Large intestine (tissue), 3 donors: Measurements from ENCODE around the gene FAIM2. TPM values are rescaled to one million over a fixed set of nuclear protein-coding genes. Genes with fewer than 3 reads are reported as not detected.
"Not testable (repeated sequence)": the region's sequence is repeated elsewhere in the genome, so short reads cannot be mapped to it uniquely, and the experiment has no call there.

Experiments
- DNase-seq, 2 donors: peaks; one replicate each; pipeline versions ENCODE4 v3.0.0 to v3.0.0-alpha.2; 2013
- H3K27ac ChIP-seq: one replicate; pipeline ENCODE4 v1.5.1; 2013; ENCODE audit warnings: low read length
- H3K27me3 ChIP-seq: 2 replicates; pipeline ENCODE4 v1.6.1; 2013; ENCODE audit warnings: low read length; ENCODE audit not compliant: control insufficient read depth, insufficient read depth
- H3K36me3 ChIP-seq: 2 replicates; pipeline ENCODE4 v1.6.1; 2013; ENCODE audit warnings: low read length; ENCODE audit not compliant: control insufficient read depth, insufficient read depth
- H3K4me1 ChIP-seq: one replicate; pipeline ENCODE4 v1.6.1; 2013; ENCODE audit warnings: low read length; ENCODE audit not compliant: control insufficient read depth, insufficient read depth
- H3K4me3 ChIP-seq: one replicate; pipeline ENCODE4 v1.5.1; 2013; ENCODE audit warnings: low read length
- H3K9me3 ChIP-seq: one replicate; pipeline ENCODE4 v1.6.1; 2013; ENCODE audit warnings: mild to moderate bottlenecking, low read depth, low read length, moderate library complexity; ENCODE audit not compliant: control insufficient read depth
- WGBS: methylation state at CpG from one replicate; pipeline ENCODE4 v1.1.5; 2013; ENCODE audit warnings: low lambda C conversion rate; ENCODE audit not compliant: insufficient coverage; 5-methylcytosine and 5-hydroxymethylcytosine counted together
- polyA plus RNA-seq: library from polyadenylated mRNA; unstranded; fragments of 120-200 nt; gene quantifications from one replicate; pipeline ENCODE4 v1.2.1, GENCODE V29; 2013

Gene FAIM2
- polyA plus RNA-seq, 1 donor = 8.9 TPM

DNA sequence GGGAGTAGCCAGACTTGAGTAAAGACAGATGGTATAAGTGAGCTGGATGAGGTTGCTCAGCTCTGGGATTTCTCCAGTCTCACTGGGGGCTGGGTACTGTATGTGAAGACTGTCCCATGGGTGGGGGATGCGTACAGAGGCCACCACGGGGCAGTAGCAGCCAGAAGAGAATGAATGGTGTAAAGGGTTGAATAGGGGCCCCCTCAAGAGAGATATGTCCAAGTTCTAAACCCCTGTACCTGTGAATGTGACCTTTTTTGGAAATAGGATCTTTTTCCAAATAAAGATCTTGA, 39.0 kb downstream of the FAIM2 start:
- Histone ChIP-seq H3K27me3 (peaks cover 2% of the 10 kb centered on the region), H3K27ac (no peak overlapping the region), H3K4me3 (no peak overlapping the region), H3K36me3 (no peaks in the 10 kb centered on the region), H3K4me1 (peaks cover 25% of the 10 kb centered on the region), H3K9me3 (peaks cover 3% of the 10 kb centered on the region)
- WGBS = no CpG with 5 or more reads among the region's 2 CpGs
- no peak for DNase-seq

DNA sequence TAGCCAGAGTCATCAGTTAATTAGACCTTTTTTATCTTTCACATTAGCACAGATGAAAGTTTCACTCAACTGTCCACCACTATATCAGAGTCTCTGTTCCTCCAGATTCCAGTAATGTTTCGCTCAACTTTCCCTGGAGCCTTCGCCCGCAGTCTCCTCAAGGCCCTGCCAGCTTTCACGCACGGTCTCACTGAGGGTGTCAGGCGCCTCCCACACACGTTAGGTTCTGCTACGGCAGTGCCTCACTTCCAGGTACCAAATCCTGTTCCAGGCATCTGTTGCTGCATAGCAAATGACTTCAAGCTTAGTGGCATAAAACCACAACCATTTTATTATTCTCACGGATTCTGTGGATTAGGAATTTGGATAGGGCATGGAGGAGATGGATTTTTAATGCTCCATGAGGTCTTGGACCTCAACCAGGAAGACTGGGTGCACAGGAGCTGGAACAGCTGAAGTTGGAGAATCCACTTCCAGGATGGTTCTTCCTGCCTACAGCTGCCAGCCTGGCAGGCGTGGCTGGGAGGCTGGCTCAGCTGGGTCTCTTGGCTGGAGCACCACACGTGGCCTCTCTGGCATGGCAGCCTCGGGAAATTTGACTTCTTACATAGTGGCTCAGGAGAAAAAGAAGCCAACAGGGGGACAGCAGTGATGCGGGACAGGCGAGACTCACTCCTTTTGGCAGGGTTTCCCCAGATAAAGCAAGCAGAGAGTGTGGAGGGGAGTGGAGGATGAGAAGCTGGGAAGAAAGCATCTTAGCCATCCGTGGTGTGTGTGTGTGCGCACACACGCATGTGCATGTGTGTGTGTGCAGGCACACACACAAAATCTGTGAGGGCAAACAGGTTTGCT, 39.5 kb downstream of the FAIM2 start:
- Histone ChIP-seq H3K27ac (no peak overlapping the region), H3K4me3 (no peak overlapping the region), H3K27me3 (peaks cover 2% of the 10 kb centered on the region), H3K4me1 (peaks cover 19% of the 10 kb centered on the region), H3K36me3 (no peaks in the 10 kb centered on the region), H3K9me3 (peaks cover 3% of the 10 kb centered on the region)
- WGBS = no CpG with 5 or more reads among the region's 17 CpGs
- DNase-seq = no peak

DNA sequence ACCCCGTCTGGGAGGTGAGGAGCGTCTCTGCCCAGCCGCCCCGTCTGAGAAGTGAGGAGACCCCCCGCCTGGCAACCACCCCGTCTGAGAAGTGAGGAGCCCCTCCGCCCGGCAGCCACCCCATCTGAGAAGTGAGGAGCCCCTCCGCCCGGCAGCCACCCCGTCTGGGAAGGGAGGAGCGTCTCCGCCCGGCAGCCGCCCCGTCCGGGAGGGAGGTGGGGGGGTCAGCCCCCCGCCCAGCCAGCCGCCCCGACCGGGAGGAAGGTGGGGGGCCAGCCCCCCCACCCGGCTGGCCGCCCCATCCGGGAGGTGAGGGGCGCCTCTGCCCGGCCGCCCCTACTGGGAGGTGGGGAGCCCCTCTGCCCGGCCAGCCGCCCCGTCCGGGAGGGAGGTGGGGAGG, 42.8 kb downstream of the FAIM2 start:
- not testable (repeated sequence) for H3K36me3 ChIP-seq, DNase-seq, H3K4me1 ChIP-seq, H3K4me3 ChIP-seq, H3K27me3 ChIP-seq, H3K9me3 ChIP-seq, H3K27ac ChIP-seq
- no CpG with 5 or more reads among the region's 31 CpGs for WGBS

DNA sequence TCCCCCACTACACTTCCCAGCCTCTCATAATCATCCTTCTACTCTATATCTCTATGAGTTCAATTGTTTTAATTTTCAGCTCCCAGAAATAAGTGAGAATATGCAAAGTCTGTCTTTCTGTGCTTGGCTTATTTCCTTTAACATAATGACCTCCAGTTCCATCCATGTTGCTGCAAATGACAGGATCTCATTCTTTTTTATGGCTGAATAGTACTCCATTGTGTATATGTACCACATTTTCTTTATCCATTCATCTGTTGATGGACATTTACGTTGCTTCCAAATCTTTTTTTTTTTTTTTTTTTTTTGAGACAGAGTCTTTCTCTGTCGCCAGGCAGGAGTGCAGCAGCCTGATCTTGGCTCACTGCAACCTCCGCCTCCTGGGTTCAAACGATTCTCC, 47.8 kb downstream of the FAIM2 start:
- not testable (repeated sequence) for H3K36me3 ChIP-seq, H3K4me3 ChIP-seq, DNase-seq, H3K9me3 ChIP-seq, H3K27ac ChIP-seq, H3K4me1 ChIP-seq
- H3K27me3 ChIP-seq = peaks cover 11% of the 10 kb centered on the region
- WGBS = no CpG with 5 or more reads among the region's 4 CpGs

DNA sequence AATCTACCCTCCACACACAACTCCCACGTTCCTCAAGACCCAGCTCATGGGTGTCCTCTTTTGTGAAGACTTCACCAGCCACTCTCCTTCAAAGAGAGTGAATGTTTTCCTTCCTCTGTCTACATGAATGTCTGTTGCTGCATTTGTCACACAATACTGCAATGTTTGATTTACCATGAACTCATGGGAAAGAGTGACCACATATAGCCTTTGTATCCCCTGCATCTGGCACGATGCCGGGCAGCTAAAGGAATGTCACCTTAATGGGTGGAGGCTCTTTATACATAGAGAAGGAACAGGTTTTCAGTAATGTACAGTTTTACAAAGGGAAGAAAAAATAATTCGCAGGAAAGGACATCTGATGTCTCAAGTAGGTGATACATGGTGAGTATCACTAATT, 48.7 kb downstream of the FAIM2 start:
- Histone ChIP-seq H3K36me3 (no peaks in the 10 kb centered on the region), H3K27me3 (peaks cover 15% of the 10 kb centered on the region), H3K9me3 (peaks cover 1% of the 10 kb centered on the region), H3K27ac (no peak overlapping the region), H3K4me1 (no peaks in the 10 kb centered on the region), H3K4me3 (no peak overlapping the region)
- 67% methylated on average over 1 of the region's 4 CpGs for WGBS
- no peak for DNase-seq

DNA sequence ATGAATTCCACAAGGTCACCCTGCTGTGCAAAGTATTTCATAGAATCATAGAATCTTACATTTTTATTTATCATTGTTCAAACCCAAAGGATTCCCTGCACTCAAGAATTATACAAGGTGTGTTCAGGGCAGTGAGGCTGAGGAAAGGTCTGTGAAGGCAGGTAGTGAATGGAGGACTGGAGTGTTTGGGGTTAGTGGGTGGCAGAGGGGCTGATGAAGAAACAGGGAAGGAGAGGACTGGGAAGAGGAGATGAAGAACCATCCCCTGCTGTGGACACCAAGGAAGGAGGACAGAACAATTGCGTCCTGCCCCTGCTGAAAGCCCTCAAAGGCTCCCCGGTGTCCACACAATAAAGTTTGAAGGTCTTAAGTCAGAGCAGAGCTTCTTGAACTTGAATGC, 50.0 kb downstream of the FAIM2 start:
- Histone ChIP-seq H3K4me1 (no peaks in the 10 kb centered on the region), H3K36me3 (no peaks in the 10 kb centered on the region), H3K27ac (no peak overlapping the region), H3K4me3 (no peak overlapping the region), H3K9me3 (no peaks in the 10 kb centered on the region), H3K27me3 (peaks cover 23% of the 10 kb centered on the region)
- no CpG with 5 or more reads among the region's 2 CpGs for WGBS
- DNase-seq = no peak

DNA sequence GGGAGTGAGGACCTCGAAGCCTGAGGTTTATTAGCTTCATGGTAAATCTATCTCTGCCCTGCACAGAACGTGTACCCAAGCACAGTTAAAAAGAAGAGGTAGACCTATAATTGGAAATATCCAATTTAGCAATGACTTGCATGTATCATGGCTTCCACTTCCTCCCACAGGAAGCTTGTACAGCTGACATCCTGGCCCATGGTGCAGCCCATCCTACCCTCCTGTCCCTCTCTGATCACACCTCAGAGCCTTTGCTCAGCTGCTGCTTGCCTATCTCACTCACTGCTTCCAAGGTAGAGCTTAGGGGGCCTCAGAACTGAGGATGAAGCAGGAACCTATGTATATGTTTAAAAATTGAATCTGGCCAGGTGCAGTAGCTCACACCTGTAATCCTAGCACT, 56.5 kb downstream of the FAIM2 start:
- Histone ChIP-seq H3K4me1 (peaks cover 4% of the 10 kb centered on the region), H3K4me3 (no peak overlapping the region), H3K36me3 (no peaks in the 10 kb centered on the region), H3K27ac (no peak overlapping the region), H3K27me3 (peaks cover 17% of the 10 kb centered on the region), H3K9me3 (no peaks in the 10 kb centered on the region)
- WGBS = no CpG with 5 or more reads among the region's 2 CpGs
- DNase-seq = no peak

DNA sequence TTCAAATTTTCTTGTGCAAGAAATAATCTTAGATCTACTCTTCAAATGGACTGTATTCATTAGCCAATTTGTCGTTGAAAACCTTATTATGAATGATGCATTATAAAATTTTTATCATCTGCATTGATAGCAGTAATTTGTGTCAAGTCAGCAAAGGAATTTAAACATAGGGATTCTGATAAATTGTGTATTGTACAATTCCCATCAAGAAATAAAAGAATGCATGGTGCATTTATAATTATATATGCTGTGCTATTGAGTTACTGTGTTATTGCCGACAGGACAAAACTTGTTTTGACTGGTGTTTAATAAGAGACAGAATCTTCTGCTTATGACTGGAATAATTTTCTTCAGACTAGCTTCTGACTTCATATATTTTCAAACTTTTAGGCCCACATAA, 57.7 kb downstream of the FAIM2 start:
- Histone ChIP-seq H3K9me3 (no peaks in the 10 kb centered on the region), H3K27me3 (peaks cover 17% of the 10 kb centered on the region), H3K27ac (no peak overlapping the region), H3K4me3 (no peak overlapping the region), H3K36me3 (no peaks in the 10 kb centered on the region), H3K4me1 (peaks cover 10% of the 10 kb centered on the region)
- WGBS = 100% methylated on average over 1 of the region's 2 CpGs
- no peak for DNase-seq

DNA sequence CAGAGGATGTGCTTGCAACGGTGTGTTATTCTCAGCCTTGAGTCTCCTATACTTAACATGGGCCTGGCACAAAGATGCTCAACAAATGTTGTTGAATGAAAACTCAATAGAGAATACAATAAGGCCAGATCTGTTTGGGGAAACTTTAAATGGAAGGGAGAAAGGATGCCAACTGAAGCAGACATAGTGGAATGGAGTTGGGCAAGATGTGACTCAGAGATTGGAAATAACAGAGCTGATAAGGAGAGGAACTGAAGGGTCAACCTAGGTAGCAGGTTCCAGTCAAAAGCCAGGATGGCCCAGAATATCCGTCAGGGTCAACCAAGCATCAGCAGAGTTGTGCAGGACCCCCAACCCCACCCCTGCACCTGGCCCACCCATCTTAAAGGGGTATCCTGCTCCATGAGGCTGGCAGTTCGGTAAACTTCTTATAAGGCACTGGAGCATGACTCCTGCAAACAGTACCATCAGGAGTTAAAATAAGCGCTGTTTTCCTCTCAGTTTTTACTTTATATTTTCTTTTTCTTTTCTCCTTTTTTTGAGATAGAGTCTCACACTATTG, 59.7 kb downstream of the FAIM2 start:
- Histone ChIP-seq H3K36me3 (no peaks in the 10 kb centered on the region), H3K27ac (no peak overlapping the region), H3K9me3 (no peaks in the 10 kb centered on the region), H3K4me1 (peaks cover 10% of the 10 kb centered on the region), H3K4me3 (no peak overlapping the region), H3K27me3 (peaks cover 8% of the 10 kb centered on the region)
- 100% methylated on average over 1 of the region's 4 CpGs for WGBS
- no peak for DNase-seq

DNA sequence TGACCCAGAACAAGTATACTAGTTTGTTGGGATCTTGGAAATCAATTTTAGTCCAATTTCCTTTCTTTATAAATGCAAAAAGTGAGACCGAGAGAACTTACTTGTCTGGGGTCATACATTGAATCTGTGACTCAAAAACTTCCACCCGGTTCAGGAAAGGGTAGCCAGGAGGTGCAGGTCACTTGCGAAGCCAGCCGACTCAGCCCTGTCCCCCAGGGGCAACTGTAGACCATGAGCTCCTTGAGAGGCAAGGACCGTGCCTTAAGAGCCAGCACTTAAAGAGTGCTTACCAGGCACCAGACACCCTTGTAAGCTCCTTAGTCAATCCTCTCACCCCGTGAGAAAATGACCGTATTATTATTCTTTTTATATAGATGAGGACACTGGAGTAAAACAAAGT, 60.3 kb downstream of the FAIM2 start:
- no peak for DNase-seq
- Histone ChIP-seq H3K27me3 (peaks cover 5% of the 10 kb centered on the region), H3K9me3 (no peaks in the 10 kb centered on the region), H3K4me3 (peak overlapping the region; percentile 68), H3K36me3 (no peaks in the 10 kb centered on the region), H3K27ac (peak overlapping the region; percentile 89), H3K4me1 (peaks cover 10% of the 10 kb centered on the region)
- WGBS = no CpG with 5 or more reads among the region's 7 CpGs
